IMR-90 (cell line): Measurements from ENCODE around the gene DYNLL2. TPM values are rescaled to one million over a fixed set of nuclear protein-coding genes. Genes with fewer than 3 reads are reported as not detected.

Experiments
- ATAC-seq: fragments of 200-7000 bp; cut with Tn5 transposase; 2 replicates; pipeline ENCODE4 v1.9.1; 2020; ENCODE audit warnings: low read depth, mild to moderate bottlenecking, moderate library complexity
- BruUV-seq: library from RNA; stranded (reverse); fragments of 400-500 nt; replicated peaks from 2 replicates; lab custom pipeline; 2021; lab: Mats Ljungman, UMichigan
- CTCF ChIA-PET: fragments of 300-600 bp; formaldehyde crosslinking; extraction: SDS; loops from one replicate; lab custom pipeline; 2021; ENCODE audit warnings: antibody characterized with exemption; lab: Yijun Ruan, JAX
- POLR2A ChIA-PET: fragments of 300-600 bp; sonication (Branson Sonifier 250); formaldehyde crosslinking; loops from one replicate; lab custom pipeline; 2022; ENCODE audit warnings: antibody characterized with exemption; ENCODE audit not compliant: unreplicated experiment; lab: Charles Lee
- DNase-seq: peaks from one replicate; pipeline ENCODE4 v3.0.0; 2013
- H2AFZ ChIP-seq: replicated peaks from 2 replicates; pipeline ENCODE3; 2013; ENCODE audit warnings: low read length, mild to moderate bottlenecking; ENCODE audit not compliant: poor library complexity
- H2AK5ac ChIP-seq: 2 replicates; pipeline ENCODE4 v1.6.1; 2013; ENCODE audit warnings: low read depth, low read length, inconsistent platforms
- H2AK9ac ChIP-seq: replicated peaks from 2 replicates; pipeline ENCODE3; 2013; ENCODE audit warnings: mild to moderate bottlenecking, low read depth, low read length, moderate library complexity; ENCODE audit not compliant: poor library complexity
- H2BK120ac ChIP-seq: 2 replicates; pipeline ENCODE4 v1.6.1; 2013; ENCODE audit warnings: low read depth, low read length, inconsistent platforms
- H2BK15ac ChIP-seq: 3 replicates; pipeline ENCODE4 v1.6.1; 2013; ENCODE audit warnings: low read depth, low read length, inconsistent platforms
- H2BK20ac ChIP-seq: 2 replicates; pipeline ENCODE4 v1.6.1; 2013; ENCODE audit warnings: low read depth, mild to moderate bottlenecking, inconsistent platforms, low read length, moderate library complexity
- H2BK5ac ChIP-seq: 2 replicates; pipeline ENCODE4 v1.6.1; 2013; ENCODE audit warnings: mild to moderate bottlenecking, low read depth, low read length, inconsistent platforms; ENCODE audit not compliant: poor library complexity, severe bottlenecking
- H3K14ac ChIP-seq: replicated peaks from 2 replicates; pipeline ENCODE4 v1.6.1; 2013; ENCODE audit warnings: low read depth, low read length, inconsistent platforms
- H3K18ac ChIP-seq: 2 replicates; pipeline ENCODE4 v1.6.1; 2013; ENCODE audit warnings: low read depth, low read length, control low read depth
- H3K23ac ChIP-seq: 2 replicates; pipeline ENCODE4 v1.6.1; 2013; ENCODE audit warnings: low read depth, low read length, inconsistent platforms
- H3K27ac ChIP-seq: 2 replicates; pipeline ENCODE4 v1.5.1; 2013; ENCODE audit warnings: mild to moderate bottlenecking, control low read depth, low read length; ENCODE audit not compliant: insufficient read depth
- H3K27me3 ChIP-seq: 2 replicates; pipeline ENCODE4 v1.6.1; 2013; ENCODE audit warnings: low read length; ENCODE audit not compliant: control insufficient read depth, insufficient read depth
- H3K36me3 ChIP-seq: 2 replicates; pipeline ENCODE4 v1.6.1; 2013; ENCODE audit warnings: low read length, mixed read lengths; ENCODE audit not compliant: control insufficient read depth, insufficient read depth
- H3K4ac ChIP-seq: 2 replicates; pipeline ENCODE4 v1.6.1; 2013; ENCODE audit warnings: low read depth, low read length, inconsistent platforms
- H3K4me1 ChIP-seq: 2 replicates; pipeline ENCODE4 v1.6.1; 2013; ENCODE audit warnings: low read length, mixed read lengths; ENCODE audit not compliant: control insufficient read depth, insufficient read depth
- H3K4me2 ChIP-seq: 2 replicates; pipeline ENCODE4 v1.6.1; 2013; ENCODE audit warnings: low read depth, mild to moderate bottlenecking, control low read depth, low read length, moderate library complexity
- H3K4me3 ChIP-seq: 2 replicates; pipeline ENCODE4 v1.5.1; 2013; ENCODE audit warnings: low read depth, mild to moderate bottlenecking, control low read depth, low read length, moderate library complexity; ENCODE audit not compliant: insufficient read depth
- H3K56ac ChIP-seq: 2 replicates; pipeline ENCODE4 v1.6.1; 2013; ENCODE audit warnings: low read length, inconsistent platforms; ENCODE audit not compliant: insufficient read depth; ENCODE audit errors: extremely low read depth
- H3K79me1 ChIP-seq, 2 experiments: 2 replicates each; pipeline ENCODE4 v1.6.1; 2013; ENCODE audit warnings: low read length in 2 of 2, inconsistent platforms in 1 of 2, low read depth in 1 of 2
- H3K9ac ChIP-seq: 2 replicates; pipeline ENCODE4 v1.6.1; 2013; ENCODE audit warnings: low read depth, low read length, control low read depth
- H3K9me1 ChIP-seq: 2 replicates; pipeline ENCODE4 v1.6.1; 2013; ENCODE audit warnings: low read length, inconsistent platforms; ENCODE audit not compliant: insufficient read depth
- H3K9me3 ChIP-seq: 2 replicates; pipeline ENCODE4 v1.6.1; 2013; ENCODE audit warnings: low read length; ENCODE audit not compliant: control insufficient read depth, insufficient read depth
- H4K20me1 ChIP-seq: 2 replicates; pipeline ENCODE4 v1.6.1; 2013; ENCODE audit warnings: low read length, inconsistent platforms; ENCODE audit not compliant: insufficient read depth
- H4K5ac ChIP-seq: 2 replicates; pipeline ENCODE4 v1.6.1; 2013; ENCODE audit warnings: mild to moderate bottlenecking, low read depth, low read length, control low read depth
- H4K8ac ChIP-seq, 2 experiments: 2 replicates each; pipeline ENCODE4 v1.6.1; 2013; ENCODE audit warnings: low read depth in 2 of 2, low read length in 2 of 2, control low read depth in 1 of 2, inconsistent platforms in 1 of 2
- H4K91ac ChIP-seq: 2 replicates; pipeline ENCODE4 v1.6.1; 2013; ENCODE audit warnings: low read depth, low read length, inconsistent platforms; ENCODE audit not compliant: insufficient read depth
- CTCF ChIP-seq: conservative IDR thresholded peaks from 2 replicates; pipeline ENCODE4 v1.5.1; 2012; ENCODE audit warnings: mild to moderate bottlenecking, low read depth, low read length, improper control_type of control experiment
- MAFK ChIP-seq: IDR thresholded peaks from 2 replicates; pipeline ENCODE4 v1.6.1; 2012; ENCODE audit warnings: low read depth, low read length, improper control_type of control experiment
- NFE2L2 ChIP-seq: fragments of 150-350 bp; IDR thresholded peaks from 2 replicates; pipeline ENCODE4 v1.6.1; 2016; ENCODE audit warnings: low read depth, mild to moderate bottlenecking, low read length
- RCOR1 ChIP-seq: IDR thresholded peaks from 2 replicates; pipeline ENCODE4 v1.6.1; 2012; ENCODE audit warnings: mild to moderate bottlenecking, low read length, improper control_type of control experiment; ENCODE audit not compliant: insufficient replicate concordance
- RFX5 ChIP-seq: IDR thresholded peaks from 2 replicates; pipeline ENCODE4 v1.8.0; 2012; ENCODE audit warnings: low read depth, mild to moderate bottlenecking, low read length, moderate library complexity
- WGBS, 2 experiments: methylation state at CpG; one replicate each; pipeline versions ENCODE4 v1.1.5 to v1.1.7; 2013; ENCODE audit warnings: missing lambda C conversion rate in 2 of 2; ENCODE audit not compliant: insufficient read length in 1 of 2; ENCODE audit errors: extremely low coverage in 2 of 2; 5-methylcytosine and 5-hydroxymethylcytosine counted together
- dilution Hi-C: fragments of 300-500 bp; cut with HindIII; formaldehyde crosslinking; loops from one replicate; pipeline ENCODE4 v1.14.3; 2018; ENCODE audit warnings: low sequenced_read_pairs; ENCODE audit not compliant: unreplicated experiment
- in situ Hi-C: fragments of 300-500 bp; cut with MboI; formaldehyde crosslinking; loops from 3 replicates; pipeline ENCODE4 v1.14.3; 2019; ENCODE audit warnings: low sequenced_read_pairs, inconsistent platforms, mixed read lengths
- intact Hi-C: fragments of 100-400 bp; cut with micrococcal nuclease; formaldehyde crosslinking; loops from 2 replicates; pipeline ENCODE4 v1.10.0; 2022
- polyA plus RNA-seq, 3 experiments: library from polyadenylated mRNA; depleted of rRNA; stranded (reverse); fragments of >200 nt; gene quantifications; 2 replicates each; pipeline ENCODE4 v1.2.3, GENCODE V29; 2012; ENCODE audit warnings: low replicate concordance in 1 of 3
- total RNA-seq: library from RNA; depleted of rRNA; stranded (reverse); fragments of >200 nt; gene quantifications from 2 replicates; pipeline ENCODE4 v1.2.3, GENCODE V29; 2012

DYNLL2 gene
- total and polyA plus RNA-seq, 2 of the 4 experiments (the other 2 are of a cell fraction), result 9.1 to 14.2 TPM

GRCh38 chr17:58065238-58065637 is 18.0 kb upstream of the DYNLL2 start:
- intact Hi-C loops (no loop called here), dilution Hi-C loops (no loop called here), in situ Hi-C loops (no loop called here)
- Histone ChIP-seq H3K23ac (no peak overlapping the region), H3K9me3 (no peaks in the 10 kb centered on the region), H3K14ac (no peak overlapping the region), H4K5ac (no peak overlapping the region), H2AFZ (no peak overlapping the region), H4K91ac (no peak overlapping the region), H3K27me3 (peaks cover 34% of the 10 kb centered on the region), H3K36me3 (no peaks in the 10 kb centered on the region), H2AK9ac (no peak overlapping the region), H2BK120ac (no peak overlapping the region), H3K79me1 (no peaks in the 10 kb centered on the region), H4K20me1 (no peaks in the 10 kb centered on the region; the same call in 1 of the 2 replicates), H3K56ac (no peak overlapping the region), H4K8ac (no peak overlapping the region), H2BK20ac (no peak overlapping the region), H3K18ac (no peak overlapping the region), H2AK5ac (no peak overlapping the region), H2BK15ac (no peak overlapping the region), H2BK5ac (no peak overlapping the region), H3K4ac (no peak overlapping the region), H3K4me2 (no peak overlapping the region), H3K4me3 (no peak overlapping the region), H3K9me1 (no peaks in the 10 kb centered on the region), H3K4me1 (peaks cover 2% of the 10 kb centered on the region; the same call in 1 of the 2 replicates), H3K9ac (no peak overlapping the region), H3K27ac (no peak overlapping the region)
- no TSS peak for BruUV-seq
- ChIA-PET POLR2A (no interaction called here), CTCF (no interaction called here)
- TF ChIP-seq RFX5, result no peak
- no peak for TF ChIP-seq CTCF
- TF ChIP-seq NFE2L2, result no peak
- no peak for TF ChIP-seq RCOR1
- no peak for TF ChIP-seq MAFK
- no CpG with 5 or more reads among the region's 1 CpG for WGBS, 2 experiments
- ATAC-seq (no peak), DNase-seq (no peak)
